Measurements from ENCODE around the gene AOC2. TPM values are rescaled to one million over a fixed set of nuclear protein-coding genes. Genes with fewer than 3 reads are reported as not detected.
A peak's percentile ranks its signal among the peaks of the same experiment; 100 is the strongest.

The AOC2 gene
- total and polyA plus RNA-seq, 2 of the 13 experiments (the other 11 are each of a cell fraction or from before 2014, with no cell fraction given): 1.2 to 3.3 TPM

- TF ChIP-seq ZNF501 (CRISPR knock-in tag; IDR thresholded peaks at IDR 0.05) (peak; percentile 99), ZSCAN22 (CRISPR knock-in tag; IDR thresholded peaks at IDR 0.05) (0 out of 2 replicates have a peak, but pooled peaks have one; percentile 64), SMAD1 (CRISPR knock-in tag; IDR thresholded peaks at IDR 0.05; ENCODE audit: borderline replicate concordance, low read depth) (no peak), PAF1 (CRISPR knock-in tag; IDR thresholded peaks at IDR 0.05) (no peak), HNRNPK (IDR thresholded peaks at IDR 0.05; ENCODE audit: low read depth, low read length, poor library complexity, severe bottlenecking) (peak; percentile 76), ZNF652 (CRISPR knock-in tag; IDR thresholded peaks at IDR 0.05; ENCODE audit: borderline replicate concordance, low read depth) (peak; percentile 55; the same call in 1 of the 2 replicates), ZNF713 (CRISPR knock-in tag; IDR thresholded peaks at IDR 0.05) (no peak), SMAD9 (CRISPR knock-in tag; IDR thresholded peaks at IDR 0.05) (no peak; the same call in 1 of the 2 replicates), SOX5 (CRISPR knock-in tag; IDR thresholded peaks at IDR 0.05; ENCODE audit: borderline replicate concordance) (peak; percentile 49; the same call in 1 of the 2 replicates), ZBTB44 (CRISPR knock-in tag; IDR thresholded peaks at IDR 0.05) (peak; percentile 85; the same call in 1 of the 2 replicates), NR2F1 (CRISPR knock-in tag; IDR thresholded peaks at IDR 0.05) (no peak), SNAI1 (CRISPR knock-in tag; IDR thresholded peaks at IDR 0.05; ENCODE audit: borderline replicate concordance) (no peak), HES4 (CRISPR knock-in tag; IDR thresholded peaks at IDR 0.05; ENCODE audit: borderline replicate concordance) (peak; percentile 83), SRSF1 (optimal IDR thresholded peaks at IDR 0.05; ENCODE audit: low read depth, low read length) (peak; percentile 98), TCF12 (IDR thresholded peaks at IDR 0.05) (no peak), TCF12 (CRISPR knock-in tag; IDR thresholded peaks at IDR 0.05) (no peak), PBX2 (CRISPR knock-in tag; IDR thresholded peaks at IDR 0.05) (no peak), CREM (IDR thresholded peaks at IDR 0.05) (peak; percentile 100), CREM (CRISPR knock-in tag; IDR thresholded peaks at IDR 0.05) (peak; percentile 89), MEIS2 (CRISPR knock-in tag; IDR thresholded peaks at IDR 0.05) (peak; percentile 87), HMGXB3 (CRISPR knock-in tag; IDR thresholded peaks at IDR 0.05; ENCODE audit: borderline replicate concordance) (peak; percentile 91; the same call in 1 of the 2 replicates)
- TF ChIP-seq, protein P1, sequence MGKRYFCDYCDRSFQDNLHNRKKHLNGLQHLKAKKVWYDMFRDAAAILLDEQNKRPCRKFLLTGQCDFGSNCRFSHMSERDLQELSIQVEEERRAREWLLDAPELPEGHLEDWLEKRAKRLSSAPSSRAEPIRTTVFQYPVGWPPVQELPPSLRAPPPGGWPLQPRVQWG (CRISPR knock-in tag; IDR thresholded peaks at IDR 0.05; ENCODE audit: borderline replicate concordance, low read depth): no peak
These were observed 11.2 kb upstream of the AOC2 start, which contains the start of gene PSME3 (continued) for GRCh38 chr17:42832934-42833766.

All from HepG2 (cell line).